ENCODE measurements around the gene UNC119B.

UNC119B gene

GRCh38 chr12:120735181-120735580 lies 24.9 kb downstream of the UNC119B start:
- H3K4me1 ChIP-seq (ENCODE audit: insufficient read depth, low read length): no peaks in the 10 kb centered on the region
- no peaks in the 10 kb centered on the region for H3K36me3 ChIP-seq (ENCODE audit: insufficient read depth, low read length)
- no peaks in the 10 kb centered on the region for H3K9me3 ChIP-seq (ENCODE audit: control insufficient read depth, insufficient read depth, low read length)
- H3K9ac ChIP-seq (ENCODE audit: low read depth, low read length): no peak overlapping the region

DNA sequence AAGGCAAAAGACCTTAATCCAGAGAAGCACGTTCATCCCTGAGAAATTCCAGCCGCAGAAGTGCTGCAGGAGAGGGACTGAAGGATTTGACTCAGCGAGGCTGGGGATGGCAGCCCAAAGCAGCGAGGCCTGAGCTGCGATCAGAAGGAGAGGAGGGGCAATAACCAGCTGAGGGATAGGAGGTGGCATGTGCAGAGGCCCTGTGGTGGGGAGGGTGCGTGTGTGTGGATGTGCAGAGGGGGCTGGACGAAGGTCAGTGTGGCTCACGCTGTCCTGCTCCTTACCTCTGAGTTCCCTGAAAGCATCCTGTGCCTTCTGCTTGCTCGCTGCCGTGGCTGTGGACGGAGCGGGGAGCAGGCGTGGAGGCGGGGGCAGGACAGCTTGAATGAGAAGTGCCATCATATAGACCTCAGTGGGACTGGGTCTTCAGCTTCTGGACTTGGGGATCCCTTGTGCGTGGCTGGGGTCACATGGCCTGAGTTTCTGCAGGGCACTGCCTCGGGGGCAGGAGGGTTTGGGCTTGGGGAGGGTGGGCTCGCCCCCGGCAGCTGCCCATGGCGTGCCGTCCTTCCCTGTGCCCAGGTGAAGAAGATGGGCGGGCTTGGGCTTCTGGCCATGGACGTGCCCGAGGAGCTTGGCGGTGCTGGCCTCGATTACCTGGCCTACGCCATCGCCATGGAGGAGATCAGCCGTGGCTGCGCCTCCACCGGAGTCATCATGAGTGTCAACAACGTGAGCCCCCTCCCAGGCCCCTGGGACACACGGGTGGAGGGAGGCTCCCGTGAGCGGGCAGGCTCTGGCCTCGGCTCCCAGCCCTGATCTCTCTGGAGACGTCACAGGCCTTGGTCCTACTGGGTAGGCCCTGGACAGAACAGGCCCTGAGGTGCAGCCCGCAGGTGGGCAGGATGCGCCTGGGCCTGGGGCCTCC lies 26.4 kb downstream of the UNC119B start:
- no peaks in the 10 kb centered on the region for H3K36me3 ChIP-seq (ENCODE audit: insufficient read depth, low read length)
- H3K9ac ChIP-seq (ENCODE audit: low read depth, low read length): no peak overlapping the region
- H3K9me3 ChIP-seq (ENCODE audit: control insufficient read depth, insufficient read depth, low read length): no peaks in the 10 kb centered on the region
- no peaks in the 10 kb centered on the region for H3K4me1 ChIP-seq (ENCODE audit: insufficient read depth, low read length)

DNA sequence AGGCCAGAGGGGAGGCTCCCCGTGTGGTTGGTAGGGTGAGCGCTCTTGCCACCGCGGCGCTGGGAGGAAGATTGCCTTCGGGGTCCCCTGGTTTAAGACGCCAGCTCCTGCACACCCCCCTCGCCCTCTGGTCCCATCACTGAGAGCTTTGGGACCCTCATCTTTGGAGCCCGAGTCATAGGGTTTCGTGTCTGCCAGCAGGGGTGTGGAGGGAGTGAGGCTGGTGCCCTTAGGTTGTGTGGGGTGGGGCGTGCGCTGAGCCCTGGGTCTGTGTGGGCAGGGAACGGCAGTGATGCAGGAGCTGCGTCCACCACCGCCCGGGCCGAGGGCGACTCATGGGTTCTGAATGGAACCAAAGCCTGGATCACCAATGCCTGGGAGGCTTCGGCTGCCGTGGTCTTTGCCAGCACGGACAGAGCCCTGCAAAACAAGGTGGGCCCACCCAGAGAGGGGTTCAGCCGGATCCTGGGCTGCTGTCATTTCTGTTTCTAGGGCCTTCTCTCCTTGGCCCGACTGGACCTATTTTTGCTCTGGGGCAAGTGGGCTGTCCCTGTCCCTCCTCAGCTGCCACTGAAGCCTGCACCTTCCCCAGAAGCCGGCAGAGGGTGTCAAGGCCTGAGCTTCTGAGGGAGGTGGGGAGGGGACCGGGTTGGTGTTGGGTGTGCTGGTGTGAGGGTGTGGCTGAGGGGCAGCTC lies 27.4 kb downstream of the UNC119B start:
- H3K9ac ChIP-seq (ENCODE audit: low read depth, low read length): no peak overlapping the region
- H3K4me1 ChIP-seq (ENCODE audit: insufficient read depth, low read length): no peaks in the 10 kb centered on the region
- no peaks in the 10 kb centered on the region for H3K9me3 ChIP-seq (ENCODE audit: control insufficient read depth, insufficient read depth, low read length)
- no peaks in the 10 kb centered on the region for H3K36me3 ChIP-seq (ENCODE audit: insufficient read depth, low read length)

DNA sequence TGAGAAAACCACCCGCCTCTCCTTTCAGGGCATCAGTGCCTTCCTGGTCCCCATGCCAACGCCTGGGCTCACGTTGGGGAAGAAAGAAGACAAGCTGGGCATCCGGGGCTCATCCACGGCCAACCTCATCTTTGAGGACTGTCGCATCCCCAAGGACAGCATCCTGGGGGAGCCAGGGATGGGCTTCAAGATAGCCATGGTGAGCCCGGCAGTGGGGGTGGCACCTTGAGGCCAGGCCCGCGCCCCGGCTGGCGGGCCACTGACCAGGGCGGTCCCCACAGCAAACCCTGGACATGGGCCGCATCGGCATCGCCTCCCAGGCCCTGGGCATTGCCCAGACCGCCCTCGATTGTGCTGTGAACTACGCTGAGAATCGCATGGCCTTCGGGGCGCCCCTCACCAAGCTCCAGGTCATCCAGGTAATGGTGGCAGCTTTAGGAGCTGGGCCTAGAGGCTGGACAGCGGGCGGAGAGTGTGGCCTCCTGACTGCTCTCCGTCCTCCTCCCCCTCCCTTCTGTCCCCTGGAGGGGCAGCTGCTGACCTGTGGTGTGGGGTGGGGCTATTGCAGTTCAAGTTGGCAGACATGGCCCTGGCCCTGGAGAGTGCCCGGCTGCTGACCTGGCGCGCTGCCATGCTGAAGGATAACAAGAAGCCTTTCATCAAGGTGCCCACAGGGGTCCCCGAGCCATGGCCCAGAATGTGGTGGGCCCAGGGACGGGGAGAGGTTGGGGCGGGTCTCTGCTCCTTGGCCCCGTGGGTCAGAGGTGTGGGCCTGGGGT lies 28.2 kb downstream of the UNC119B start:
- no peaks in the 10 kb centered on the region for H3K36me3 ChIP-seq (ENCODE audit: insufficient read depth, low read length)
- no peaks in the 10 kb centered on the region for H3K4me1 ChIP-seq (ENCODE audit: insufficient read depth, low read length)
- no peak overlapping the region for H3K9ac ChIP-seq (ENCODE audit: low read depth, low read length)
- H3K9me3 ChIP-seq (ENCODE audit: control insufficient read depth, insufficient read depth, low read length): no peaks in the 10 kb centered on the region

DNA sequence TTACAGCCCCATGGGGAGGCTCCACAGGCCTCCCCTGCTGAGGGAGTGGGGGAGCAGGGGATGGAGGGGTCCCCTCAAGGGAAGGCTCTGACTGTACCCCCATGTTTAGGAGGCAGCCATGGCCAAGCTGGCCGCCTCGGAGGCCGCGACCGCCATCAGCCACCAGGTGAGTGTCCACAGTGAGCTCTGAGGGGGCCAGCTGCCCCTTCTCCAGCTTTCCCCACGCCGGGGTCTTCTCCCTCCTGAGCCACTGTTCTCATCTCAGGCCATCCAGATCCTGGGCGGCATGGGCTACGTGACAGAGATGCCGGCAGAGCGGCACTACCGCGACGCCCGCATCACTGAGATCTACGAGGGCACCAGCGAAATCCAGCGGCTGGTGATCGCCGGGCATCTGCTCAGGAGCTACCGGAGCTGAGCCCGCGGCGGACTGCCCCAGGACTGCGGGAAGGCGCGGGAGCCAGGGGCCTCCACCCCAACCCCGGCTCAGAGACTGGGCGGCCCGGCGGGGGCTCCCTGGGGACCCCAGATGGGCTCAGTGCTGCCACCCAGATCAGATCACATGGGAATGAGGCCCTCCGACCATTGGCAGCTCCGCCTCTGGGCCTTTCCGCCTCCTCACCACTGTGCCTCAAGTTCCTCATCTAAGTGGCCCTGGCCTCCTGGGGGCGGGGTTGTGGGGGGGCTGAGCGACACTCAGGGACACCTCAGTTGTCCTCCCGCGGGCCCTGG lies 28.9 kb downstream of the UNC119B start:
- no peaks in the 10 kb centered on the region for H3K9me3 ChIP-seq (ENCODE audit: control insufficient read depth, insufficient read depth, low read length)
- no peaks in the 10 kb centered on the region for H3K4me1 ChIP-seq (ENCODE audit: insufficient read depth, low read length)

DNA sequence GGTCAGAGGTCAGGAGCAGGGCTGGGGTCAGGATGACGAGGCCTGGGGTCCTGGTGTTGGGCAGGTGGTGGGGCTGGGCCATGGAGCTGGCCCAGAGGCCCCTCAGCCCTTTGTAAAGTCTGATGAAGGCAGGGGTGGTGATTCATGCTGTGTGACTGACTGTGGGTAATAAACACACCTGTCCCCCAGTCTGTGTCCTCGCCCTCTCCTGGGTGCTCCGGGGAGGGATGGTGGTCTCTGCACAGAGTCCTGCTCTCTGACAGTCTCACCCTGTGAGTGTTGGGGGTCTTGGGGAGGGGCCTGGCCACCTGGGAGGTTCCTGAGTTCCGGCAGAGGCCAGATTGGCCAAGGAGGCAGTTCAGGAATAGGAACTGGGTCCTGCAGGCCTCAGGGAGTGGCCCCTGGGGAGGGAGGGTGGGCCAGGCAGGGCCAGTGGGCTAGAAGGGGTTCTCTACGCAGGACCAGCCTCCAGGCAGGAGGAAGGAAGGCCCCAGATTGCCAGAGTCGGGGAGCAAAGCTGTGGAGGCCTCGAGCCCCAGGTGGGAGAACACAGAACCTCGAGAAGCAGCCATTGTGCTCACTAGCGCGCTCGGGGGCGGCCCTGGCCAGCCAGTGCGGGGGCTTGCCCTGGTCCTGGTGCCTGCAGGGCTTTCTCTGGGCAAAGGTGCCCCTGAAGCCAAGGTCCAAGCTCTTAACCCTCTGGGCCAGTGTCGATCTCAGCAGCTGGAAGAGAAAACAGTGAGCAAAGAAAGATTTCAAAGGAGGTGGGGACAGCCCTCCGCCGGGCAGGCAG lies 29.8 kb downstream of the UNC119B start:
- H3K36me3 ChIP-seq (ENCODE audit: insufficient read depth, low read length): no peaks in the 10 kb centered on the region
- H3K9me3 ChIP-seq (ENCODE audit: control insufficient read depth, insufficient read depth, low read length): no peaks in the 10 kb centered on the region

More for the DNA sequence above, 28.9 kb downstream of the UNC119B start:
- Histone ChIP-seq H3K9ac (ENCODE audit: low read depth, low read length) (no peak overlapping the region), H3K36me3 (ENCODE audit: insufficient read depth, low read length) (no peaks in the 10 kb centered on the region)

GRCh38 chr12:120740871-120741270 lies 30.6 kb downstream of the UNC119B start:
- H3K9ac ChIP-seq (ENCODE audit: low read depth, low read length): no peak overlapping the region
- no peaks in the 10 kb centered on the region for H3K36me3 ChIP-seq (ENCODE audit: insufficient read depth, low read length)
- no peaks in the 10 kb centered on the region for H3K4me1 ChIP-seq (ENCODE audit: insufficient read depth, low read length)

More for the DNA sequence above, 29.8 kb downstream of the UNC119B start:
- no peak overlapping the region for H3K9ac ChIP-seq (ENCODE audit: low read depth, low read length)
- no peaks in the 10 kb centered on the region for H3K4me1 ChIP-seq (ENCODE audit: insufficient read depth, low read length)

GRCh38 chr12:120741476-120742421 lies 31.5 kb downstream of the UNC119B start:
- H3K36me3 ChIP-seq (ENCODE audit: insufficient read depth, low read length): no peaks in the 10 kb centered on the region
- no peaks in the 10 kb centered on the region for H3K9me3 ChIP-seq (ENCODE audit: control insufficient read depth, insufficient read depth, low read length)
- no peaks in the 10 kb centered on the region for H3K4me1 ChIP-seq (ENCODE audit: insufficient read depth, low read length)
- no peak overlapping the region for H3K9ac ChIP-seq (ENCODE audit: low read depth, low read length)

More at GRCh38 chr12:120740871-120741270, 30.6 kb downstream of the UNC119B start:
- H3K9me3 ChIP-seq (ENCODE audit: control insufficient read depth, insufficient read depth, low read length): no peaks in the 10 kb centered on the region

DNA sequence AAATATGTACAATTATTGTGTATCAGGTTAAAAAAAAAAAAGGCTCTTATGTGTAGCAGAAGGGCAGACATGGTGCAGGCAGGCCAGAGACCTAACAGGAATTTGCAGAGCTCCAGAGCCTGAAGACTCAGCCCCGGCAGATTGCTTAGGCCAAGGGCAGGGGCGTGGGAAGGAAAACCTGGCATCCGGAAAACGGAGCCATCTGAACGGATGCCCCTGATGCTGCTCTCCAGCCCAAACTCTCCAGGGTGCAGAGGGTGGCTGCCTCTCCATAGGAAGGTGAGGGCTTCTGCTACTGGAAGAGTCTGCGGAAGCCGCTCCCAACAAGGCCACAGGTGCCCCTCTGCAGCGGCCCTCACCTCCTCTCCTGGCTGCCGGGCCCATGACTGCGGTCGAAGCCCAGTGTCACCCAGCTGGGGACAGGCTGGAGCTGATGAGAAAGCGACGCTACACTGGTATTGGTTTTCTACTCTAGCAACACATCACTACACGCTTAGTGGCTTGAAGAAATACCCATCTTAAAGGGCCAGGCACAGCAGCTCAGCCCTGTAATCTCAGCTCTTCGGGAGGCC lies 34.8 kb downstream of the UNC119B start:
- Histone ChIP-seq H3K9ac (ENCODE audit: low read depth, low read length) (no peak overlapping the region), H3K4me1 (ENCODE audit: insufficient read depth, low read length) (no peaks in the 10 kb centered on the region), H3K36me3 (ENCODE audit: insufficient read depth, low read length) (no peaks in the 10 kb centered on the region), H3K9me3 (ENCODE audit: control insufficient read depth, insufficient read depth, low read length) (no peaks in the 10 kb centered on the region)

DNA sequence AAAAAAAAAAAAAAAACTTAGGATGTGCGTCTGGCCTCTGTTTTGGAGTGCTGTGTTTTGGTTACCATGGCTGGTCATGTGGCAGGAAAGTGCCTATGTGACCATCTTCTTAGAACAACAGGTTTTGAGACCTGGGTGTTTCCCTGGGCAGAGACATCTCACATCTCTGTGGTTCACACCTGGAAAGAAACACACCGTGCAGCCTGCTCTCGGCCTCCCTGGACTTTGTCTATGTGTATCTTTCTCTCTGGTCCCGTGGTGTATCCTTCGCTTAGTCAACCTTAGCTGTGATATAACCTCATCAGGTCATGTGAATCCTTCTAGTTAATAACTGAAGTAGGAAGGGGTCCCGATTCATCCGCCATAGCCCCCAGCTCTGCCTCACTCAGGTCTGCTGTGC lies 38.0 kb downstream of the UNC119B start:
- H3K36me3 ChIP-seq (ENCODE audit: insufficient read depth, low read length): no peaks in the 10 kb centered on the region
- H3K9ac ChIP-seq (ENCODE audit: low read depth, low read length): no peak overlapping the region
- no peaks in the 10 kb centered on the region for H3K4me1 ChIP-seq (ENCODE audit: insufficient read depth, low read length)
- H3K9me3 ChIP-seq (ENCODE audit: control insufficient read depth, insufficient read depth, low read length): no peaks in the 10 kb centered on the region

- Histone ChIP-seq H3K4me1 (ENCODE audit: insufficient read depth, low read length) (no peaks in the 10 kb centered on the region), H3K36me3 (ENCODE audit: insufficient read depth, low read length) (no peaks in the 10 kb centered on the region), H3K9ac (ENCODE audit: low read depth, low read length) (no peak overlapping the region), H3K9me3 (ENCODE audit: control insufficient read depth, insufficient read depth, low read length) (no peaks in the 10 kb centered on the region)
These were observed 39.0 kb downstream of the UNC119B start for GRCh38 chr12:120749256-120749655.

GRCh38 chr12:120750806-120751205 lies 40.5 kb downstream of the UNC119B start:
- Histone ChIP-seq H3K9ac (ENCODE audit: low read depth, low read length) (no peak overlapping the region), H3K9me3 (ENCODE audit: control insufficient read depth, insufficient read depth, low read length) (no peaks in the 10 kb centered on the region), H3K4me1 (ENCODE audit: insufficient read depth, low read length) (no peaks in the 10 kb centered on the region), H3K36me3 (ENCODE audit: insufficient read depth, low read length) (no peaks in the 10 kb centered on the region)
